Measurements from ENCODE around the gene APOO. TPM values are rescaled to one million over a fixed set of nuclear protein-coding genes. Genes with fewer than 3 reads are reported as not detected.
"Not testable (repeated sequence)": the region's sequence is repeated elsewhere in the genome, so short reads cannot be mapped to it uniquely, and the experiment has no call there.

The APOO gene
- total RNA-seq, 1 experiment from 2014 or later = 24.8 TPM

- no peak for DNase-seq (ENCODE audit: low read depth)
- in situ Hi-C loops (cut with HindIII; ENCODE audit: low pct_unique_long_range_greater_than_20kb, low sequenced_read_pairs) = no loop called here
Observed at GRCh38 chrX:23908219-23909004, 674 bp upstream of the APOO start.

GRCh38 chrX:23907111-23907497, 634 bp downstream of the APOO start:
- no peak for DNase-seq (ENCODE audit: low read depth)
- in situ Hi-C loops (cut with HindIII; ENCODE audit: low pct_unique_long_range_greater_than_20kb, low sequenced_read_pairs) = no loop called here

GRCh38 chrX:23904096-23904495, 3.6 kb downstream of the APOO start:
- peak; percentile 29 for DNase-seq (ENCODE audit: low read depth)
- in situ Hi-C loops (cut with HindIII; ENCODE audit: low pct_unique_long_range_greater_than_20kb, low sequenced_read_pairs) = no loop called here

GRCh38 chrX:23902419-23902818, 5.3 kb downstream of the APOO start:
- in situ Hi-C loops (cut with HindIII; ENCODE audit: low pct_unique_long_range_greater_than_20kb, low sequenced_read_pairs) = no loop called here
- DNase-seq (ENCODE audit: low read depth) = peak; percentile 45

- in situ Hi-C loops (cut with HindIII; ENCODE audit: low pct_unique_long_range_greater_than_20kb, low sequenced_read_pairs) = no loop called here
- peak; percentile 67 for DNase-seq (ENCODE audit: low read depth)
Observed at GRCh38 chrX:23901805-23902204, 5.9 kb downstream of the APOO start.

GRCh38 chrX:23901060-23901459, 6.7 kb downstream of the APOO start:
- DNase-seq (ENCODE audit: low read depth) = peak; percentile 63
- in situ Hi-C loops (cut with HindIII; ENCODE audit: low pct_unique_long_range_greater_than_20kb, low sequenced_read_pairs) = no loop called here

- in situ Hi-C loops (cut with HindIII; ENCODE audit: low pct_unique_long_range_greater_than_20kb, low sequenced_read_pairs) = no loop called here
- peak; percentile 20 for DNase-seq (ENCODE audit: low read depth)
Observed at GRCh38 chrX:23900220-23900797, 7.4 kb downstream of the APOO start.

GRCh38 chrX:23898412-23898959, 9.3 kb downstream of the APOO start:
- peak; percentile 79 for DNase-seq (ENCODE audit: low read depth)
- in situ Hi-C loops (cut with HindIII; ENCODE audit: low pct_unique_long_range_greater_than_20kb, low sequenced_read_pairs) = no loop called here

- DNase-seq (ENCODE audit: low read depth) = no peak
- in situ Hi-C loops (cut with HindIII; ENCODE audit: low pct_unique_long_range_greater_than_20kb, low sequenced_read_pairs) = no loop called here
Observed at GRCh38 chrX:23896981-23897380, 10.8 kb downstream of the APOO start.

- DNase-seq (ENCODE audit: low read depth); in situ Hi-C loops (cut with HindIII; ENCODE audit: low pct_unique_long_range_greater_than_20kb, low sequenced_read_pairs): not testable (repeated sequence)
Observed at GRCh38 chrX:23896539-23896938, 11.2 kb downstream of the APOO start.

- in situ Hi-C loops (cut with HindIII; ENCODE audit: low pct_unique_long_range_greater_than_20kb, low sequenced_read_pairs); DNase-seq (ENCODE audit: low read depth): not testable (repeated sequence)
Observed at GRCh38 chrX:23894993-23895392, 12.7 kb downstream of the APOO start.

- DNase-seq (ENCODE audit: low read depth) = no peak
- in situ Hi-C loops (cut with HindIII; ENCODE audit: low pct_unique_long_range_greater_than_20kb, low sequenced_read_pairs) = no loop called here
Observed at GRCh38 chrX:23890933-23891332, 16.8 kb downstream of the APOO start.

- no peak for DNase-seq (ENCODE audit: low read depth)
Observed at GRCh38 chrX:23888887-23889501, 18.7 kb downstream of the APOO start.

GRCh38 chrX:23887918-23888317, 19.8 kb downstream of the APOO start:
- no peak for DNase-seq (ENCODE audit: low read depth)
- in situ Hi-C loops (cut with HindIII; ENCODE audit: low pct_unique_long_range_greater_than_20kb, low sequenced_read_pairs) = no loop called here

More at GRCh38 chrX:23888887-23889501, 18.7 kb downstream of the APOO start:
- in situ Hi-C loops (cut with HindIII; ENCODE audit: low pct_unique_long_range_greater_than_20kb, low sequenced_read_pairs) = no loop called here

GRCh38 chrX:23887451-23887850, 20.3 kb downstream of the APOO start:
- in situ Hi-C loops (cut with HindIII; ENCODE audit: low pct_unique_long_range_greater_than_20kb, low sequenced_read_pairs) = no loop called here
- no peak for DNase-seq (ENCODE audit: low read depth)

- DNase-seq (ENCODE audit: low read depth) = no peak
- in situ Hi-C loops (cut with HindIII; ENCODE audit: low pct_unique_long_range_greater_than_20kb, low sequenced_read_pairs) = no loop called here
Observed at GRCh38 chrX:23885803-23886202, 21.9 kb downstream of the APOO start.

GRCh38 chrX:23884427-23885024, 23.2 kb downstream of the APOO start:
- peak; percentile 66 for DNase-seq (ENCODE audit: low read depth)
- in situ Hi-C loops (cut with HindIII; ENCODE audit: low pct_unique_long_range_greater_than_20kb, low sequenced_read_pairs) = no loop called here

- DNase-seq (ENCODE audit: low read depth) = peak; percentile 75
- in situ Hi-C loops (cut with HindIII; ENCODE audit: low pct_unique_long_range_greater_than_20kb, low sequenced_read_pairs) = no loop called here
Observed at GRCh38 chrX:23883737-23884354, 23.9 kb downstream of the APOO start.
